ENCODE measurements around the gene THSD4.

Gene THSD4

DNA sequence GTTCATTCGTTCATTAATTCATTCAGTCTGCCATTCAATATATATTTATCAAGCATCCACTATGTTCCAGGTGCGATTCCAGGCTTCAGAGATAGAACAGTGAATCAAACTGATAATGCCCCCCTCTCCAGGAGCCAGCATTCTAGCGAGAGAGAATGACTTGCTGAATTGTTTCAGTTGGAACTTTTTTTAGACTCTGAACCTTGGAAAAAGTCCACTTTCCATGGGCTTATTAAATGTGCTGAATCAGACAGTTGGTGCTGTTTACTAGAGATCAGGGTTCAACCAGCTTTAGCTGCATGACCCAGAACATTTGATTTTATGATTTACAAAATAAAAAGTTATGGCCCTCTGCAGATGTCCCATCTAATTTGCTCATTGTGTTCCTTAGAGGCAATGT lies 213.2 kb downstream of the THSD4 start:
- Histone ChIP-seq H3K9me2 (replicated peaks; ENCODE audit: low read depth, low read length) (no peaks in the 10 kb centered on the region), H3K4me1 (ENCODE audit: insufficient read depth, low read length, poor library complexity, severe bottlenecking) (no peaks in the 10 kb centered on the region), H3F3A (ENCODE audit: low read depth) (no peaks in the 10 kb centered on the region), H4K20me1 (ENCODE audit: insufficient read depth, low read length, poor library complexity, severe bottlenecking) (no peaks in the 10 kb centered on the region), H3K27me3 (ENCODE audit: insufficient read depth, low read length, poor library complexity, severe bottlenecking) (no peaks in the 10 kb centered on the region), H3K4me3 (ENCODE audit: low read length, poor library complexity, severe bottlenecking) (no peak overlapping the region), H3K79me2 (ENCODE audit: insufficient read depth, low read length) (no peaks in the 10 kb centered on the region), H3K9ac (ENCODE audit: low read depth, low read length, poor library complexity, severe bottlenecking) (no peak overlapping the region), H2AFZ (ENCODE audit: low read length) (no peak overlapping the region), H3K9me3 (ENCODE audit: insufficient read depth, low read depth, low read length) (no peaks in the 10 kb centered on the region), H3K4me2 (ENCODE audit: low read depth, low read length, poor library complexity, severe bottlenecking) (no peak overlapping the region), H3K36me3 (ENCODE audit: insufficient read depth, low read length) (no peaks in the 10 kb centered on the region)
- TF ChIP-seq EZH2phosphoT487 (IDR thresholded peaks at IDR 0.05; ENCODE audit: borderline replicate concordance), result no peak
- TF ChIP-seq, protein P1, sequence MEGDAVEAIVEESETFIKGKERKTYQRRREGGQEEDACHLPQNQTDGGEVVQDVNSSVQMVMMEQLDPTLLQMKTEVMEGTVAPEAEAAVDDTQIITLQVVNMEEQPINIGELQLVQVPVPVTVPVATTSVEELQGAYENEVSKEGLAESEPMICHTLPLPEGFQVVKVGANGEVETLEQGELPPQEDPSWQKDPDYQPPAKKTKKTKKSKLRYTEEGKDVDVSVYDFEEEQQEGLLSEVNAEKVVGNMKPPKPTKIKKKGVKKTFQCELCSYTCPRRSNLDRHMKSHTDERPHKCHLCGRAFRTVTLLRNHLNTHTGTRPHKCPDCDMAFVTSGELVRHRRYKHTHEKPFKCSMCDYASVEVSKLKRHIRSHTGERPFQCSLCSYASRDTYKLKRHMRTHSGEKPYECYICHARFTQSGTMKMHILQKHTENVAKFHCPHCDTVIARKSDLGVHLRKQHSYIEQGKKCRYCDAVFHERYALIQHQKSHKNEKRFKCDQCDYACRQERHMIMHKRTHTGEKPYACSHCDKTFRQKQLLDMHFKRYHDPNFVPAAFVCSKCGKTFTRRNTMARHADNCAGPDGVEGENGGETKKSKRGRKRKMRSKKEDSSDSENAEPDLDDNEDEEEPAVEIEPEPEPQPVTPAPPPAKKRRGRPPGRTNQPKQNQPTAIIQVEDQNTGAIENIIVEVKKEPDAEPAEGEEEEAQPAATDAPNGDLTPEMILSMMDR (conservative IDR thresholded peaks at IDR 0.05; ENCODE audit: low read length), result no peak

DNA sequence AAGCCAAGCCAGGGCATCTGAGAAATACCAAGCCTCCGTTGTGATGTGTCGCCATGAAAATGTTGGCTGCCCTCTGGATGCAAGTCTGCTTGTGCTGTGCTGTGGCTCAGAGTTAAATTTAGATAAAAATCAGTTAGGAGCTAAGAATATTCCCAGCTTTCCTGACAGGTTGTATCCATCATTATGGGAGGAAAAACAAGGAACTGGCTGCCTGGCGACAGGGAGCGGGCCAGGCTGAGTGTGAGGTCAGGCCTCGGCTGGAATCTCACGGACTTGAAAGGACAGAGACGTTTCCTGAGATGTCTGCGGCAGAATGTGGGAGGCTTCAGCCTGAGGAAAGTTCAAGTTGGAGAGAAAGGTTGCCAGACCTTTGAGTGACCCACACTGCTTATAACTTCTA lies 213.8 kb downstream of the THSD4 start:
- H3F3A ChIP-seq (ENCODE audit: low read depth), result no peaks in the 10 kb centered on the region
- no peaks in the 10 kb centered on the region for H3K9me3 ChIP-seq (ENCODE audit: insufficient read depth, low read depth, low read length)
- no peak overlapping the region for H3K9ac ChIP-seq (ENCODE audit: low read depth, low read length, poor library complexity, severe bottlenecking)
- H3K9me2 ChIP-seq (replicated peaks; ENCODE audit: low read depth, low read length), result no peaks in the 10 kb centered on the region
- no peak overlapping the region for H2AFZ ChIP-seq (ENCODE audit: low read length)
- H3K79me2 ChIP-seq (ENCODE audit: insufficient read depth, low read length), result no peaks in the 10 kb centered on the region
- no peak overlapping the region for H3K4me2 ChIP-seq (ENCODE audit: low read depth, low read length, poor library complexity, severe bottlenecking)
- no peaks in the 10 kb centered on the region for H3K4me1 ChIP-seq (ENCODE audit: insufficient read depth, low read length, poor library complexity, severe bottlenecking)
- no peaks in the 10 kb centered on the region for H3K27me3 ChIP-seq (ENCODE audit: insufficient read depth, low read length, poor library complexity, severe bottlenecking)
- no peaks in the 10 kb centered on the region for H4K20me1 ChIP-seq (ENCODE audit: insufficient read depth, low read length, poor library complexity, severe bottlenecking)
- no peaks in the 10 kb centered on the region for H3K36me3 ChIP-seq (ENCODE audit: insufficient read depth, low read length)
- no peak for TF ChIP-seq EZH2phosphoT487 (IDR thresholded peaks at IDR 0.05; ENCODE audit: borderline replicate concordance)
- TF ChIP-seq, protein P1 (conservative IDR thresholded peaks at IDR 0.05; ENCODE audit: low read length), result no peak
- no peak overlapping the region for H3K4me3 ChIP-seq (ENCODE audit: low read length, poor library complexity, severe bottlenecking)

DNA sequence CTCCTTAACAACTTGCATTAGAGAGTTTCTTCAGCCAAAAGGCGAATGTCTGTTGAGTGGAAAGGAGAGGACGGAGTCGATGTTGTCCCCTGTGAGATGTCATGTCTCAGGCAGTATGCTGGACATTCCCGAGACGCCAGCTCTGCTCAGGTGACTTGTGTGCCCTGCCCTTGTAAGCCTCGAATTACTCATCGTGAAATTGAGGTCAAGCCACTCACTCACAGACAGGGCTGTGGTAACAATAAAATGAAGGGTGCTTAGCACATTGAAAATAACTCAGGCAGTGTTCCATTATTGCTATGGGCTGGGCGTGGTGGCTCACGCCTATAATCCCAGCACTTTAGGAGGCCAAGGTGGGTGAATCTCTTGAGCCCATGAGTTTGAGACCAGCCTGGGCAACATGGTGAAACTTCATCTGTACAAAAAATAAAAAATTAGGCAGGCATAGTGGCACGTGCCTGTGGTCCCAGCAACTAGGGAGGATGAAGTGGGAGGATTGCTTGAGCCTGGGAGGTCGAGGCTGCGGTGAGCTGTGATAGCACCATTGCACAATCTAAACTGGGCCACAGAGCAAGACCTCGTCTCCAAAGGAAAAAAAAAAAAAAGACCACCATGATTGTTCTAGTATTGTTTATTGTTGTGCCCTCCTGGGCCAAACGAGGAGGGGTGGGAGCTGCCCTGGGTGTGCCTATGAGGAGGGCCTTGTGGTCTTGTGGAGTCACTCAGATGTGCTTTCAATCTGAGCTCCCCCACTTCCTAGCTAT lies 214.4 kb downstream of the THSD4 start:
- Histone ChIP-seq H3K9me3 (ENCODE audit: insufficient read depth, low read depth, low read length) (no peaks in the 10 kb centered on the region), H3K27me3 (ENCODE audit: insufficient read depth, low read length, poor library complexity, severe bottlenecking) (no peaks in the 10 kb centered on the region), H3K36me3 (ENCODE audit: insufficient read depth, low read length) (no peaks in the 10 kb centered on the region), H3K79me2 (ENCODE audit: insufficient read depth, low read length) (no peaks in the 10 kb centered on the region), H2AFZ (ENCODE audit: low read length) (no peak overlapping the region), H3K4me3 (ENCODE audit: low read length, poor library complexity, severe bottlenecking) (no peak overlapping the region), H3F3A (ENCODE audit: low read depth) (no peaks in the 10 kb centered on the region), H3K4me1 (ENCODE audit: insufficient read depth, low read length, poor library complexity, severe bottlenecking) (no peaks in the 10 kb centered on the region), H4K20me1 (ENCODE audit: insufficient read depth, low read length, poor library complexity, severe bottlenecking) (no peaks in the 10 kb centered on the region), H3K4me2 (ENCODE audit: low read depth, low read length, poor library complexity, severe bottlenecking) (no peak overlapping the region), H3K9ac (ENCODE audit: low read depth, low read length, poor library complexity, severe bottlenecking) (no peak overlapping the region), H3K9me2 (replicated peaks; ENCODE audit: low read depth, low read length) (no peaks in the 10 kb centered on the region)
- TF ChIP-seq, protein P1 (conservative IDR thresholded peaks at IDR 0.05; ENCODE audit: low read length), result no peak
- no peak for TF ChIP-seq EZH2phosphoT487 (IDR thresholded peaks at IDR 0.05; ENCODE audit: borderline replicate concordance)

All from Loucy (cell line).